ENCODE measurements around the gene SERPINA12. TPM values are rescaled to one million over a fixed set of nuclear protein-coding genes. Genes with fewer than 3 reads are reported as not detected.

The SERPINA12 gene
- total and polyA plus RNA-seq, 10 of the 15 experiments (the other 5 are each of a cell fraction or from before 2014, with no cell fraction given), result not detected

DNA sequence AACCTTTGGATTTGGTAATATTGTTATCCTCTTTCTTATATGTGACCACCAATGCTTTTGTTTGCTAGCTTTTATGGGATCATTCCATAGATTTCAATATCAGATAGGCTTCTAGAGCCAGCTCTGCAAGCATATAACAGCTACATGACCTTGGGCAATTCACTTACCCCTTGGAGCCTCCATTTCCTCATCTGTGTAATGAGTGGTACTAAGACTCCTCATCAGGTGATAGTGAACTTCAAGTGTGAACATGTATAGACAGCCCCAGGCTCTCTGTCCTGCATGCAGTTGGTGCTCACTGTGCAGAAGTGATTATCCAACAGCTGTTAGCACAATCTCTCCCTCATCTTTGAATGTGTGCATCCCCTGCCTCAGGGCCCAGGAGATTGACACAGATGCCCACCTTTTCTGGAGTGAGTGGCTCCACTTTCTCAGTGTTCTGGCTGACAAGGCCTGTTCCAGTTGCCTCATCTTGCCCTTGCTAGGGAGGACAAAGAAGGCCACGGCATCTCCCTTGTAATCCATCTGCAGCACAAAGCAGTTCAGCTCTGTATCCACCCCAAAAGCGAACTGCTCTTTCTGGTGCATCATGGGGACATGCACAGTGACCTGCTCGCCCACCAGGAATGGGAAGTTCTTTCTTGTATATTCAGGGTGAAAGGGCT is 42.4 kb downstream of the SERPINA12 start (continued):
- TF ChIP-seq, protein P1, sequence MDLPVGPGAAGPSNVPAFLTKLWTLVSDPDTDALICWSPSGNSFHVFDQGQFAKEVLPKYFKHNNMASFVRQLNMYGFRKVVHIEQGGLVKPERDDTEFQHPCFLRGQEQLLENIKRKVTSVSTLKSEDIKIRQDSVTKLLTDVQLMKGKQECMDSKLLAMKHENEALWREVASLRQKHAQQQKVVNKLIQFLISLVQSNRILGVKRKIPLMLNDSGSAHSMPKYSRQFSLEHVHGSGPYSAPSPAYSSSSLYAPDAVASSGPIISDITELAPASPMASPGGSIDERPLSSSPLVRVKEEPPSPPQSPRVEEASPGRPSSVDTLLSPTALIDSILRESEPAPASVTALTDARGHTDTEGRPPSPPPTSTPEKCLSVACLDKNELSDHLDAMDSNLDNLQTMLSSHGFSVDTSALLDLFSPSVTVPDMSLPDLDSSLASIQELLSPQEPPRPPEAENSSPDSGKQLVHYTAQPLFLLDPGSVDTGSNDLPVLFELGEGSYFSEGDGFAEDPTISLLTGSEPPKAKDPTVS (IDR thresholded peaks at IDR 0.05; ENCODE audit: low read depth, low read length), result no peak
- TF ChIP-seq, protein P2, sequence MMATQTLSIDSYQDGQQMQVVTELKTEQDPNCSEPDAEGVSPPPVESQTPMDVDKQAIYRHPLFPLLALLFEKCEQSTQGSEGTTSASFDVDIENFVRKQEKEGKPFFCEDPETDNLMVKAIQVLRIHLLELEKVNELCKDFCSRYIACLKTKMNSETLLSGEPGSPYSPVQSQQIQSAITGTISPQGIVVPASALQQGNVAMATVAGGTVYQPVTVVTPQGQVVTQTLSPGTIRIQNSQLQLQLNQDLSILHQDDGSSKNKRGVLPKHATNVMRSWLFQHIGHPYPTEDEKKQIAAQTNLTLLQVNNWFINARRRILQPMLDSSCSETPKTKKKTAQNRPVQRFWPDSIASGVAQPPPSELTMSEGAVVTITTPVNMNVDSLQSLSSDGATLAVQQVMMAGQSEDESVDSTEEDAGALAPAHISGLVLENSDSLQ (IDR thresholded peaks at IDR 0.05), result no peak
- TF ChIP-seq NR2C1 (IDR thresholded peaks at IDR 0.05), result no peak

DNA sequence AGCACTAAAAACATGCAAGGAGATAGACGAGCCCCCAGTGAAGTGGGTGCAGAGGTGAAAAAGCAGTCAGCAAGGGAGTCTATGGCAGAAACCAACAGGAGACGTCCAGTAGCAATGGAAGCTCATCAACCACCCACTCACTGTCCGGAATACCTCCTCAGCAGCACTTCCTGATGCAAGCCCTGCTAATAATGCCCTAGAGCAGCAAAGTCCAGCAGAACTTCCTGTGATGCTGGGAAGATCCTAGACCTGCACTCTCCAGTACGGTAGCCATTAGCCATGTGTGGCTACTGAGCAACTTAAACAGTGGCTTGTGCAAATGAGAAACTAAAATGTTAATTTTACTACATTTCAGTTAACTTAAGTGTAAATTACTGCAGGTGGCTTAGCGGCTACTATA is 44.2 kb downstream of the SERPINA12 start:
- Histone ChIP-seq H3K27ac (ENCODE audit: control insufficient read depth, insufficient read depth) (no peak overlapping the region), H3K9me3 (replicated peaks; ENCODE audit: control insufficient read depth, insufficient read depth, low read length) (no peaks in the 10 kb centered on the region; the same call in 2 of the 3 replicates), H2AFZ (ENCODE audit: control insufficient read depth, low read depth, low read length) (no peak overlapping the region), H3K9ac (ENCODE audit: control insufficient read depth, insufficient read depth, low read length) (no peak overlapping the region), H3K4me3 (no peak overlapping the region), H3K4me2 (ENCODE audit: control insufficient read depth, insufficient read depth) (no peak overlapping the region), H4K20me1 (ENCODE audit: control insufficient read depth, insufficient read depth) (no peaks in the 10 kb centered on the region), H3K79me2 (ENCODE audit: control insufficient read depth, insufficient read depth, low read length) (no peaks in the 10 kb centered on the region), H3K4me1 (ENCODE audit: control insufficient read depth, insufficient read depth, low read length) (no peaks in the 10 kb centered on the region), H3K36me3 (ENCODE audit: control insufficient read depth in 2 of 2, insufficient read depth in 2 of 2, low read length in 1 of 2) (no peaks in the 10 kb centered on the region), H3K27me3 (replicated peaks in 1 of 2; ENCODE audit: control insufficient read depth in 2 of 2, insufficient read depth in 2 of 2, low read length in 1 of 2) (no peaks in the 10 kb centered on the region)
- CTCF ChIA-PET, result interaction anchor here (1.4 kb wide), 1 partner anchor 21 kb away, joined by 5 read pairs; no protein-coding TSS in a partner anchor
- FAIRE-seq (no peak), ATAC-seq (no peak), DNase-seq (ENCODE audit: low read depth, low spot score) (no peak)
- intact Hi-C loops (cut with micrococcal nuclease; ENCODE audit: unreplicated experiment), result no loop called here
- SMC1A ChIA-PET (ENCODE audit: uncharacterized antibody, unreplicated experiment), result interaction anchor here (0.7 kb wide), 1 partner anchor 20 kb away, joined by 3 read pairs; no protein-coding TSS in a partner anchor
- WGBS (ENCODE audit: insufficient coverage, insufficient replicate concordance, low lambda C conversion rate, missing lambda C conversion rate), result 14% methylated on average over 5 of the region's 5 CpGs
- BruUV-seq (replicated peaks), result no TSS peak
- in situ Hi-C loops (cut with MboI), result no loop called here
- RAD21 ChIA-PET (ENCODE audit: unreplicated experiment), result no interaction called here
- POLR2A ChIA-PET, result no interaction called here
- TF ChIP-seq YBX1 (IDR thresholded peaks at IDR 0.05) (no peak), EP300 (IDR thresholded peaks at IDR 0.05; ENCODE audit: borderline replicate concordance in 1 of 2, control insufficient read depth in 1 of 2, low read depth in 2 of 2, low read length in 2 of 2) (no peak), ZNF274 (IDR thresholded peaks at IDR 0.05; ENCODE audit: insufficient read depth, insufficient read length) (no peak), NR2F1 (conservative IDR thresholded peaks at IDR 0.05) (no peak), CHD2 (IDR thresholded peaks at IDR 0.05; ENCODE audit: borderline replicate concordance, low read depth, low read length) (no peak), JUNB (IDR thresholded peaks at IDR 0.05) (no peak), KDM1A (IDR thresholded peaks at IDR 0.05; ENCODE audit: borderline replicate concordance) (no peak)
- TF ChIP-seq, protein P3, sequence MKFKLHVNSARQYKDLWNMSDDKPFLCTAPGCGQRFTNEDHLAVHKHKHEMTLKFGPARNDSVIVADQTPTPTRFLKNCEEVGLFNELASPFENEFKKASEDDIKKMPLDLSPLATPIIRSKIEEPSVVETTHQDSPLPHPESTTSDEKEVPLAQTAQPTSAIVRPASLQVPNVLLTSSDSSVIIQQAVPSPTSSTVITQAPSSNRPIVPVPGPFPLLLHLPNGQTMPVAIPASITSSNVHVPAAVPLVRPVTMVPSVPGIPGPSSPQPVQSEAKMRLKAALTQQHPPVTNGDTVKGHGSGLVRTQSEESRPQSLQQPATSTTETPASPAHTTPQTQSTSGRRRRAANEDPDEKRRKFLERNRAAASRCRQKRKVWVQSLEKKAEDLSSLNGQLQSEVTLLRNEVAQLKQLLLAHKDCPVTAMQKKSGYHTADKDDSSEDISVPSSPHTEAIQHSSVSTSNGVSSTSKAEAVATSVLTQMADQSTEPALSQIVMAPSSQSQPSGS (IDR thresholded peaks at IDR 0.05; ENCODE audit: low read length), result no peak
- TF ChIP-seq, protein P4, sequence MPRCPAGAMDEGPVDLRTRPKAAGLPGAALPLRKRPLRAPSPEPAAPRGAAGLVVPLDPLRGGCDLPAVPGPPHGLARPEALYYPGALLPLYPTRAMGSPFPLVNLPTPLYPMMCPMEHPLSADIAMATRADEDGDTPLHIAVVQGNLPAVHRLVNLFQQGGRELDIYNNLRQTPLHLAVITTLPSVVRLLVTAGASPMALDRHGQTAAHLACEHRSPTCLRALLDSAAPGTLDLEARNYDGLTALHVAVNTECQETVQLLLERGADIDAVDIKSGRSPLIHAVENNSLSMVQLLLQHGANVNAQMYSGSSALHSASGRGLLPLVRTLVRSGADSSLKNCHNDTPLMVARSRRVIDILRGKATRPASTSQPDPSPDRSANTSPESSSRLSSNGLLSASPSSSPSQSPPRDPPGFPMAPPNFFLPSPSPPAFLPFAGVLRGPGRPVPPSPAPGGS (IDR thresholded peaks at IDR 0.05; ENCODE audit: borderline replicate concordance, insufficient read depth, low read depth, low read length, poor library complexity, severe bottlenecking), result no peak
- TF ChIP-seq, protein P5, sequence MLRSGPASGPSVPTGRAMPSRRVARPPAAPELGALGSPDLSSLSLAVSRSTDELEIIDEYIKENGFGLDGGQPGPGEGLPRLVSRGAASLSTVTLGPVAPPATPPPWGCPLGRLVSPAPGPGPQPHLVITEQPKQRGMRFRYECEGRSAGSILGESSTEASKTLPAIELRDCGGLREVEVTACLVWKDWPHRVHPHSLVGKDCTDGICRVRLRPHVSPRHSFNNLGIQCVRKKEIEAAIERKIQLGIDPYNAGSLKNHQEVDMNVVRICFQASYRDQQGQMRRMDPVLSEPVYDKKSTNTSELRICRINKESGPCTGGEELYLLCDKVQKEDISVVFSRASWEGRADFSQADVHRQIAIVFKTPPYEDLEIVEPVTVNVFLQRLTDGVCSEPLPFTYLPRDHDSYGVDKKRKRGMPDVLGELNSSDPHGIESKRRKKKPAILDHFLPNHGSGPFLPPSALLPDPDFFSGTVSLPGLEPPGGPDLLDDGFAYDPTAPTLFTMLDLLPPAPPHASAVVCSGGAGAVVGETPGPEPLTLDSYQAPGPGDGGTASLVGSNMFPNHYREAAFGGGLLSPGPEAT (IDR thresholded peaks at IDR 0.05; ENCODE audit: low read depth), result no peak

Measured in GM12878 (cell line).